Fibroblast of pulmonary artery (primary cell): ENCODE data around the gene ABITRAM.

Experiments used
- DNase-seq: peaks from one replicate; pipeline ENCODE4 v3.0.0-alpha.2; 2010; ENCODE audit warnings: low read depth
- H3K4me3 ChIP-seq: replicated peaks from 2 replicates; pipeline ENCODE4 v1.5.1; 2011; ENCODE audit warnings: low read depth, mild to moderate bottlenecking, control low read depth, low read length, moderate library complexity
- CTCF ChIP-seq: IDR thresholded peaks from 2 replicates; pipeline ENCODE4 v1.5.1; 2011; ENCODE audit warnings: mild to moderate bottlenecking, control low read depth, low read length, inconsistent platforms; ENCODE audit errors: missing control alignments

Gene ABITRAM

DNA sequence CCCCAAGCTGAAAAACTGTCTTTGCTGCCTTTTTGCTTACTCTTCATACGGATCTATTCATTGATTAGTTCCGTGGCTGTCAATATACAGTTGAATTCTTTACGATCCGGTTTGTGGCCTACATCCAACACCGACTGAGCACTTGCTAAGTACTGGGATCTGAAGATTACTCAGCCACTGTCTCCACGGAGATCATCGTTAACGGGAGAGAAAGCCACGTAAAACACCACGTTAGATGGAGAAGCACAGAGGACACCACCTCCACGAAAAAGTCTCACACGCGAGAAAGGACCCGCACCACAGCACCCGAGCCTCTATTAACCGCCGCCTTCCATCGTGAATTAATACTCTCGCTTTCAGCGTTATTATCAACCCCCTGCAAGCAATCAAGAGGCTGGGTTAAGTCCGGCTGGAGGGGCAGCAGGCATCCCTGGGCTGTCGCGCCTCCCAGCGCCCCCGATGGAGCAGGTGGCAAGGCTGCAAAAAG is 926 bp upstream of the ABITRAM start:
- peak; percentile 12 for DNase-seq
- no peak for TF ChIP-seq CTCF
- H3K4me3 ChIP-seq = peak overlapping the region; percentile 96

DNA sequence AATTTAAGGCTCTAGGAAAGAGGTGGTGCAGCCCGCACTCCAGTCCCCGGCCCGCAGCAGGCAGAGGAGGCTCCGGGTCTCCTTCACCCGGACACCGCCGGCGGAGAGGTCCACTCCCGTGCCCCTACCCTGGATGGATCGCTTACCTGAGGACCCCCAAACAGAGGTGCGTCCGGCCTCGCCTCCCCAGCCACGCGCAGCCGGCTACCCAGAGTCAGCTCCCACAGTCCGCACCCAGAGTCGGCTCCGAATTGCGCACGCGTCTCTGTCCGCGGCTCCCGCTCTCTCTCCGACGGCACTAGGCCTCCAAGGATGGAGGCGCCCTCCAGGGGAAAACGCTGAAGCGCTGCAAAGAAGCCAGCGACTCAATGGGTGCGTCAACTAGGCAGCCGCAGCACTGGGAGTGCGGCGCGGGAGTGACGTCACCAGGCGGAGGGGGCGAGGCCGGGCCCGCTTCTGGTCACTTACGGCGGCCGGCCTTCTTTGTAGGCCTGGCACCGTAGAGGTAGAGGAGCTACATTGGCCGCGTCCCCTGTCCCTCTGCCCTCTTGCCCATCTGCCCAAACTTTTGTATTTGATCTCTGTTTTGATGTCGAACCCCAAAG is 380 bp upstream of the ABITRAM start, which contains the start of gene ELP1:
ELP1 (minus strand) TSS at position 407 of the 605 bp plus-strand sequence. CDS start 2,978 bp downstream, outside the sequence.
- peak; percentile 96 for DNase-seq

DNA sequence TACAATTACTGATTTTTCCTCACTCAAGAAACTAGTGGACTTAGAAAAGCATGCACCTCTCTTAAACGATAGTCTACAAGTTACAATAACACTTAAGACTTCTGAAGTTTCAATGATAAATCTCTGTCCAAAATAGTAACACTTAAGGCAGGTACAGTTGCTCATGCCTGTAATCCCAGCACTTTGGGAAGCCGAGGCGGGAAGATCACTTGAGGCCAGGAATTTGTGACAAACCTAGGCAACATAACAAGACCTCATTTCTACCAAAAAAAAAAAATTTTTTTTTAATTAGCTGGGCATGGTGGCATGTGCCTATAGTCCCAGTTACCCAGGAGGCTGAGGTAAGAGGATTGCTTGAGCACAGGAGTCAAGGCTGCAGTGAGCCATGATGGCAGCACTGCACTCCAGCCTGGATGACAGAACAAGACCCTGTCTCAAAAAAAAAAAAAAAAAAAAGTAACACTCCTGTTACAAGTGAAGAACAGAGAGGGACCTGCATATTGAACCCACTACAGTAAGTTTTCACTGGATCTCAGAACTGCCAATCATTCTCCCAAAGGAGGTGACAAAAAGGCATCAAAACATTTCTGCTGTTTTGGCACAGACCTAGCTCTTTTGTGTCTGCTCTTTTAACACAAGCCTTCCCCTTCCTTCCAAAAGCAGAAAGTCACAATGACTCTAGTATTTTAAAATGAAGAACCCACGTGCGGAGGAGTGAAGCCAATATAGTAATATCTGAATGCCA is 3.5 kb downstream of the ABITRAM start:
- DNase-seq = no peak
- no peak for TF ChIP-seq CTCF
- no peak overlapping the region for H3K4me3 ChIP-seq

More for the DNA sequence above, 380 bp upstream of the ABITRAM start, which contains the start of gene ELP1:
- H3K4me3 ChIP-seq = peak within 1 kb of the TSS; percentile 96
- peak; percentile 33 for TF ChIP-seq CTCF

DNA sequence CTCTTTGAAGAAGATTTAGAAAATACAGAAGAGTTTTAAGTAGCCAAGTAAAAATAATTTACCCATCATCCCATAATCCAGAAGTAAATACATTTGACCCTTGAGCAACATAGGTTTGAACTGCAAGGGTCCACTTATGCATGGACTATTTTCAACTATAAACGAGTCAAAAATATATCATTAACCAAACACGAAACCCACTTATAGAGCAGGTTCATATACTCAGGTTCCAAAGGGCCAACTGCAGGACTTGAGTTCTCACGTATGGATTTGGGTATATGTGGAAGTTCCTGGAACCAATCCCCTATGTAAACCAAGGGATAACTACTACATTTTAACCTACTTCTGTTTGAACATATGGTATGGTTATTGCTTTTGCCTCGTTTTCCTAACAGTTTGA is 5.8 kb downstream of the ABITRAM start:
- H3K4me3 ChIP-seq = no peak overlapping the region
- no peak for TF ChIP-seq CTCF
- DNase-seq = no peak

GRCh38 chr9:108950168-108950567 is 16.0 kb downstream of the ABITRAM start:
- DNase-seq = no peak
- H3K4me3 ChIP-seq = no peak overlapping the region
- TF ChIP-seq CTCF = no peak

GRCh38 chr9:108951578-108951977 is 17.4 kb downstream of the ABITRAM start:
- no peak overlapping the region for H3K4me3 ChIP-seq
- no peak for DNase-seq
- TF ChIP-seq CTCF = no peak
